Ovary (tissue), 9 donors: ENCODE results near the gene SDR42E2. TPM values are rescaled to one million over a fixed set of nuclear protein-coding genes. Genes with fewer than 3 reads are reported as not detected.

ENCODE experiments used
- DNase-seq, 5 donors: peaks; one replicate each; pipeline ENCODE4 v3.0.0-alpha.2; 2019 to 2020
- H3K27ac ChIP-seq, 2 donors: fragments of 200-600 bp; one replicate each; pipeline versions ENCODE4 v1.5.1 to v1.8.0; 2019 to 2022
- H3K27me3 ChIP-seq: fragments of 200-600 bp; one replicate; pipeline ENCODE4 v1.8.0; 2022
- H3K36me3 ChIP-seq: fragments of 200-600 bp; sonication (generic); one replicate; pipeline ENCODE4 v1.5.1; 2019
- H3K4me1 ChIP-seq: one replicate; pipeline ENCODE4 v1.8.1; 2013; ENCODE audit warnings: mild to moderate bottlenecking, moderate library complexity; ENCODE audit not compliant: insufficient read depth
- H3K4me3 ChIP-seq: fragments of 200-600 bp; sonication (generic); one replicate; pipeline ENCODE4 v1.5.1; 2017
- H3K9me3 ChIP-seq, 2 donors: fragments of 200-600 bp in 1 of 2; sonication (generic) in 1 of 2; one replicate each; pipeline versions ENCODE4 v1.5.1 to v1.8.1; 2013 to 2019; ENCODE audit warnings: mild to moderate bottlenecking in 1 of 2, moderate library complexity in 1 of 2
- CTCF ChIP-seq, 3 donors: fragments of 450-650 bp in 2 of 3; fragments of 200-600 bp in 1 of 3; IDR thresholded peaks; one replicate each; pipeline versions ENCODE4 v1.5.1 to v1.8.0; 2016 to 2022; ENCODE audit warnings: antibody characterized with exemption in 3 of 3, mild to moderate bottlenecking in 1 of 3
- EP300 ChIP-seq: sonication (generic); formaldehyde crosslinking; IDR thresholded peaks from one replicate; pipeline ENCODE4 v1.6.1; 2017; ENCODE audit warnings: antibody characterized with exemption
- POLR2A ChIP-seq: fragments of 450-650 bp; IDR thresholded peaks from one replicate; pipeline ENCODE4 v1.6.1; 2017; ENCODE audit warnings: antibody characterized with exemption, mild to moderate bottlenecking, moderate library complexity
- WGBS, 3 donors: extraction: QIAGEN DNeasy Blood & Tissue Kit in 1 of 3; methylation state at CpG; one replicate each; pipeline versions ENCODE4 v1.1.5 to v1.1.7; 2013 to 2017; 5-methylcytosine and 5-hydroxymethylcytosine counted together
- intact Hi-C, 4 donors: fragments of 100-400 bp; cut with DNase I; formaldehyde crosslinking; loops; one replicate each; pipeline versions ENCODE4 v1.11.0 to v1.15.1; 2022 to 2023
- polyA plus RNA-seq, 2 donors: library from polyadenylated mRNA; stranded (reverse); fragments of 200-250 nt in 1 of 2; fragments of 350-450 nt in 1 of 2; fragmentation: Illumina TruSeq in 1 of 2; extraction: RNeasy Lipid Tissue Mini Kit (QIAGEN cat#74804) in 1 of 2; gene quantifications; one replicate each; pipeline ENCODE4 v1.2.3, GENCODE V29; 2013 to 2014
- total RNA-seq, 7 donors: library from RNA; depleted of rRNA in 2 of 7; stranded (reverse); fragments of >200 nt in 2 of 7; fragmentation: NEBNext Ultra II Directional in 3 of 7; extraction: Animal tissue kit (Norgen Biotek cat#: 25700) in 3 of 7; gene quantifications; one replicate each; pipeline versions ENCODE4 v1.1.0 to v1.2.4, GENCODE V29; 2016 to 2023
- donor health status: DM: no; HTN: no; CAD: no; lungs with moderate emphysema.
- donor health status: DM: no; HTN: no; CAD: no.
- donor health status: Bipolar disorder and iron deficiency.
- donor health status: DM: yes; HTN: yes; CAD: no.
- donor health status: DM: no; HTN: no; CAD: no.
- donor health status: DM: yes; HTN: yes; CAD: no.

SDR42E2 gene
- total and polyA plus RNA-seq, 9 donors = 0.05 to 1.1 (median 0.24) TPM; not detected in 3

- 87 to 93% (median 91%) methylated on average over 2 of the region's 2 CpGs for WGBS, 3 donors
- TF ChIP-seq EP300 (no peak), POLR2A (no peak), CTCF (IDR thresholded peaks at IDR 0.05) (no peak)
- peaks cover 8% of the 10 kb centered on the region for H3K4me1 ChIP-seq
- intact Hi-C loops = no loop called here
- no peaks in the 10 kb centered on the region for H3K27me3 ChIP-seq
- no peaks in the 10 kb centered on the region for H3K9me3 ChIP-seq
- H3K36me3 ChIP-seq = no peaks in the 10 kb centered on the region
- no peak overlapping the region for H3K27ac ChIP-seq
- no peak overlapping the region for H3K4me3 ChIP-seq
- no peak for DNase-seq
Observed at GRCh38 chr16:22222006-22222405, 59.7 kb downstream of the SDR42E2 start.

- DNase-seq = no peak
- no peak overlapping the region for H3K27ac ChIP-seq
- H3K27me3 ChIP-seq = no peaks in the 10 kb centered on the region
- peaks cover 8% of the 10 kb centered on the region for H3K4me1 ChIP-seq
- no peak overlapping the region for H3K4me3 ChIP-seq
- intact Hi-C loops = no loop called here
- H3K36me3 ChIP-seq = no peaks in the 10 kb centered on the region
- 87 to 94% (median 91%) methylated on average over 1 of the region's 1 CpG for WGBS, 3 donors
- H3K9me3 ChIP-seq = no peaks in the 10 kb centered on the region
- no peak for TF ChIP-seq CTCF (IDR thresholded peaks at IDR 0.05)
- no peak for TF ChIP-seq EP300
- no peak for TF ChIP-seq POLR2A
Observed at GRCh38 chr16:22222998-22223397, 60.7 kb downstream of the SDR42E2 start.

GRCh38 chr16:22225060-22225459 is 62.8 kb downstream of the SDR42E2 start:
- Histone ChIP-seq H3K4me1 (peaks cover 6% of the 10 kb centered on the region), H3K27ac (no peak overlapping the region), H3K9me3 (no peaks in the 10 kb centered on the region), H3K36me3 (no peaks in the 10 kb centered on the region), H3K27me3 (no peaks in the 10 kb centered on the region), H3K4me3 (no peak overlapping the region)
- TF ChIP-seq POLR2A (no peak), EP300 (no peak), CTCF (IDR thresholded peaks at IDR 0.05) (no peak)
- intact Hi-C loops = no loop called here
- WGBS, 3 donors = 56 to 60% (median 59%) methylated on average over 7 of the region's 7 CpGs
- no peak for DNase-seq

GRCh38 chr16:22229889-22230288 is 67.6 kb downstream of the SDR42E2 start:
- WGBS, 3 donors = 50 to 60% (median 58%) methylated on average over 7 of the region's 7 CpGs
- no peak overlapping the region for H3K4me3 ChIP-seq
- H3K36me3 ChIP-seq = no peaks in the 10 kb centered on the region
- no peaks in the 10 kb centered on the region for H3K4me1 ChIP-seq
- no peak overlapping the region for H3K27ac ChIP-seq
- intact Hi-C loops = no loop called here
- no peak for DNase-seq
- no peaks in the 10 kb centered on the region for H3K9me3 ChIP-seq
- TF ChIP-seq POLR2A = no peak
- no peak for TF ChIP-seq EP300
- TF ChIP-seq CTCF (IDR thresholded peaks at IDR 0.05) = no peak
- H3K27me3 ChIP-seq = no peaks in the 10 kb centered on the region
